Hepatocyte (in vitro differentiated cells): Measurements from ENCODE around the gene DHX57. TPM values are rescaled to one million over a fixed set of nuclear protein-coding genes. Genes with fewer than 3 reads are reported as not detected.

Source experiments
- DNase-seq: peaks from one replicate; pipeline ENCODE4 v3.0.0-alpha.2; 2016; ENCODE audit warnings: low spot score
- H2AFZ ChIP-seq: fragments of 200-600 bp; sonication (generic); 2 replicates; pipeline ENCODE4 v1.6.0; 2016; ENCODE audit warnings: antibody characterized with exemption, mild to moderate bottlenecking
- H3K27ac ChIP-seq: fragments of 200-600 bp; sonication (generic); 2 replicates; pipeline ENCODE4 v1.5.1; 2016; ENCODE audit warnings: mild to moderate bottlenecking
- H3K27me3 ChIP-seq: fragments of 200-600 bp; sonication (generic); 2 replicates; pipeline ENCODE4 v1.6.1; 2016
- H3K36me3 ChIP-seq: fragments of 200-600 bp; sonication (generic); replicated peaks from 2 replicates; pipeline ENCODE4 v1.5.1; 2016; ENCODE audit warnings: low read depth; ENCODE audit not compliant: insufficient read depth
- H3K4me1 ChIP-seq: fragments of 200-600 bp; sonication (generic); 2 replicates; pipeline ENCODE4 v1.5.1; 2016; ENCODE audit warnings: mild to moderate bottlenecking, moderate library complexity; ENCODE audit not compliant: insufficient read depth
- H3K4me2 ChIP-seq: fragments of 200-600 bp; sonication (generic); 2 replicates; pipeline ENCODE4 v1.6.0; 2016
- H3K4me3 ChIP-seq: fragments of 200-600 bp; sonication (generic); 2 replicates; pipeline ENCODE4 v1.5.1; 2016; ENCODE audit warnings: mild to moderate bottlenecking
- H3K79me2 ChIP-seq: fragments of 200-600 bp; sonication (generic); 2 replicates; pipeline ENCODE4 v1.6.0; 2017; ENCODE audit warnings: mild to moderate bottlenecking
- H3K9me2 ChIP-seq: fragments of 200-600 bp; sonication (generic); replicated peaks from 2 replicates; pipeline ENCODE4 v1.6.0; 2017; ENCODE audit warnings: mild to moderate bottlenecking; ENCODE audit not compliant: insufficient read depth
- H3K9me3 ChIP-seq: fragments of 200-600 bp; sonication (generic); 2 replicates; pipeline ENCODE4 v1.5.1; 2016; ENCODE audit warnings: low read depth, mild to moderate bottlenecking
- H4K20me1 ChIP-seq: fragments of 200-600 bp; sonication (generic); 2 replicates; pipeline ENCODE4 v1.6.0; 2016; ENCODE audit warnings: mild to moderate bottlenecking; ENCODE audit not compliant: insufficient read depth, poor library complexity, severe bottlenecking
- CTCF ChIP-seq: fragments of 200-600 bp; sonication (generic); IDR thresholded peaks from 2 replicates; pipeline ENCODE4 v1.5.1; 2016; ENCODE audit warnings: antibody characterized with exemption, mild to moderate bottlenecking; ENCODE audit not compliant: poor library complexity
- EZH2 ChIP-seq: fragments of 200-600 bp; sonication (generic); IDR thresholded peaks from 2 replicates; pipeline ENCODE4 v1.6.1; 2016; ENCODE audit warnings: antibody characterized with exemption, mild to moderate bottlenecking, borderline replicate concordance
- EZH2phosphoT487 ChIP-seq: fragments of 200-600 bp; sonication (generic); IDR thresholded peaks from one replicate; pipeline ENCODE4 v1.6.1; 2018; ENCODE audit warnings: antibody characterized with exemption, mild to moderate bottlenecking, low read depth, moderate library complexity; ENCODE audit not compliant: unreplicated experiment, severe bottlenecking
- WGBS: methylation state at CpG from one replicate; pipeline ENCODE4 v1.1.6; 2016; ENCODE audit warnings: low lambda C conversion rate; ENCODE audit errors: missing lambda C conversion rate; 5-methylcytosine and 5-hydroxymethylcytosine counted together
- polyA plus RNA-seq: library from polyadenylated mRNA; unstranded; fragments of >200 nt; fragmentation: Nextera tagmentation; extraction: Ambion mirVana; gene quantifications from 2 replicates; pipeline ENCODE4 v1.2.1, GENCODE V29; 2016
- total RNA-seq: library from RNA; depleted of rRNA; stranded (reverse); fragments of >200 nt; gene quantifications from 2 replicates; pipeline ENCODE4 v1.2.3, GENCODE V29; 2014

DHX57 gene
- total RNA-seq (16.1 and 19.4 TPM in 2 replicates), polyA plus RNA-seq (7.0 and 7.8 TPM in 2 replicates)

- peak within 1 kb of the TSS; percentile 72 for H3K27ac ChIP-seq
- TF ChIP-seq EZH2 (no peak), EZH2phosphoT487 (no peak), CTCF (no peak)
- no peaks in the 10 kb centered on the region for H3K9me2 ChIP-seq
- peak within 1 kb of the TSS; percentile 85 for H2AFZ ChIP-seq
- no peaks in the 10 kb centered on the region for H3K9me3 ChIP-seq
- DNase-seq = peak; percentile 90
- H3K36me3 ChIP-seq = no peaks in the 10 kb centered on the region
- H3K4me3 ChIP-seq = peak within 1 kb of the TSS; percentile 68
- 1% methylated on average over 52 of the region's 52 CpGs for WGBS
- no peaks in the 10 kb centered on the region for H3K27me3 ChIP-seq
- H3K4me1 ChIP-seq = peaks cover 9% of the 10 kb centered on the region
- peaks cover 42% of the 10 kb centered on the region for H3K79me2 ChIP-seq
- no peaks in the 10 kb centered on the region for H4K20me1 ChIP-seq
- peak within 1 kb of the TSS; percentile 89 for H3K4me2 ChIP-seq
These were observed at the start of gene DHX57, which contains the start of gene MORN2 for GRCh38 chr2:38875576-38876367. Gene DHX57, minus strand, starts transcription at chr2:38875934. Its CDS starts 7,529 bp downstream, at chr2:38868405. Gene MORN2, plus strand, starts transcription at chr2:38875976.

GRCh38 chr2:38922902-38923301 is 47.2 kb upstream of the DHX57 start:
- 93% methylated on average over 2 of the region's 2 CpGs for WGBS
- Histone ChIP-seq H3K9me3 (no peaks in the 10 kb centered on the region), H3K9me2 (no peaks in the 10 kb centered on the region), H3K79me2 (no peaks in the 10 kb centered on the region), H3K4me1 (no peaks in the 10 kb centered on the region), H3K4me2 (no peak overlapping the region), H3K4me3 (no peak overlapping the region), H3K27ac (no peak overlapping the region), H3K27me3 (no peaks in the 10 kb centered on the region), H2AFZ (no peak overlapping the region), H3K36me3 (no peaks in the 10 kb centered on the region), H4K20me1 (no peaks in the 10 kb centered on the region)
- no peak for DNase-seq
- TF ChIP-seq EZH2phosphoT487 (no peak), EZH2 (no peak), CTCF (no peak)

- H3K9me3 ChIP-seq = no peaks in the 10 kb centered on the region
- no peak overlapping the region for H2AFZ ChIP-seq
- no peak for TF ChIP-seq EZH2phosphoT487
- no peak overlapping the region for H3K27ac ChIP-seq
- WGBS = 88% methylated on average over 4 of the region's 4 CpGs
- H3K36me3 ChIP-seq = no peaks in the 10 kb centered on the region
- no peaks in the 10 kb centered on the region for H3K4me1 ChIP-seq
- H3K4me2 ChIP-seq = no peak overlapping the region
- no peaks in the 10 kb centered on the region for H3K9me2 ChIP-seq
- H4K20me1 ChIP-seq = no peaks in the 10 kb centered on the region
- H3K79me2 ChIP-seq = no peaks in the 10 kb centered on the region
- no peak overlapping the region for H3K4me3 ChIP-seq
- no peak for DNase-seq
- H3K27me3 ChIP-seq = no peaks in the 10 kb centered on the region
These were observed 46.7 kb upstream of the DHX57 start for GRCh38 chr2:38922389-38922788.

- H3K9me3 ChIP-seq = no peaks in the 10 kb centered on the region
- WGBS = 0% methylated on average over 1 of the region's 1 CpG
- H3K27ac ChIP-seq = no peak overlapping the region
- H3K9me2 ChIP-seq = no peaks in the 10 kb centered on the region
- no peak overlapping the region for H3K4me2 ChIP-seq
- H3K4me3 ChIP-seq = no peak overlapping the region
- no peaks in the 10 kb centered on the region for H3K79me2 ChIP-seq
- no peak for TF ChIP-seq EZH2phosphoT487
- no peak for TF ChIP-seq CTCF
- H3K27me3 ChIP-seq = no peaks in the 10 kb centered on the region
- H4K20me1 ChIP-seq = no peaks in the 10 kb centered on the region
- H2AFZ ChIP-seq = no peak overlapping the region
- H3K36me3 ChIP-seq = no peaks in the 10 kb centered on the region
- no peaks in the 10 kb centered on the region for H3K4me1 ChIP-seq
- DNase-seq = no peak
These were observed 36.9 kb upstream of the DHX57 start for GRCh38 chr2:38912619-38913018.
